NT2/D1 (cell line): ENCODE results near the gene MBP.

ENCODE experiments used
- DNase-seq: peaks from one replicate; pipeline ENCODE4 v3.0.0-alpha.2; 2011; ENCODE audit warnings: low read depth, low spot score
- H3K27me3 ChIP-seq: 2 replicates; pipeline ENCODE4 v1.6.0; 2011; ENCODE audit warnings: mild to moderate bottlenecking; ENCODE audit not compliant: insufficient read length, insufficient read depth
- H3K36me3 ChIP-seq: 2 replicates; pipeline ENCODE4 v1.6.1; 2011; ENCODE audit warnings: mild to moderate bottlenecking, low read length, mixed read lengths; ENCODE audit not compliant: insufficient read depth, insufficient read length
- H3K4me1 ChIP-seq: 2 replicates; pipeline ENCODE4 v1.5.1; 2011; ENCODE audit not compliant: insufficient read depth, insufficient read length
- H3K4me3 ChIP-seq: 2 replicates; pipeline ENCODE4 v1.5.1; 2011; ENCODE audit warnings: low read depth; ENCODE audit not compliant: insufficient read length
- H3K9ac ChIP-seq: 2 replicates; pipeline ENCODE4 v1.6.0; 2011; ENCODE audit warnings: low read depth; ENCODE audit not compliant: insufficient read length
- H3K9me3 ChIP-seq: 2 replicates; pipeline ENCODE4 v1.5.1; 2011; ENCODE audit warnings: mild to moderate bottlenecking, low read length; ENCODE audit not compliant: insufficient read depth
- SUZ12 ChIP-seq: IDR thresholded peaks from 2 replicates; pipeline ENCODE4 v1.6.1; 2011; ENCODE audit not compliant: insufficient read length, insufficient read depth; ENCODE audit errors: extremely low read depth
- YY1 ChIP-seq: IDR thresholded peaks from 2 replicates; pipeline ENCODE4 v1.6.1; 2011; ENCODE audit not compliant: insufficient read length, insufficient read depth
- ZNF274 ChIP-seq: IDR thresholded peaks from 2 replicates; pipeline ENCODE4 v1.6.1; 2011; ENCODE audit warnings: mild to moderate bottlenecking, low read depth, low read length

Gene MBP

GRCh38 chr18:77046409-77046808 is 86.2 kb downstream of the MBP start:
- Histone ChIP-seq H3K4me3 (no peak overlapping the region), H3K4me1 (no peaks in the 10 kb centered on the region), H3K9ac (no peak overlapping the region), H3K36me3 (no peaks in the 10 kb centered on the region), H3K27me3 (no peaks in the 10 kb centered on the region), H3K9me3 (no peaks in the 10 kb centered on the region)
- no peak for DNase-seq
- TF ChIP-seq SUZ12: no peak
- TF ChIP-seq ZNF274: no peak
- TF ChIP-seq YY1: no peak

GRCh38 chr18:77045677-77046076 is 86.9 kb downstream of the MBP start:
- Histone ChIP-seq H3K27me3 (no peaks in the 10 kb centered on the region), H3K9me3 (no peaks in the 10 kb centered on the region), H3K9ac (no peak overlapping the region), H3K36me3 (no peaks in the 10 kb centered on the region), H3K4me1 (no peaks in the 10 kb centered on the region), H3K4me3 (no peak overlapping the region)
- TF ChIP-seq YY1 (no peak), SUZ12 (no peak), ZNF274 (no peak)
- DNase-seq: no peak

GRCh38 chr18:77044866-77045664 is 87.5 kb downstream of the MBP start:
- TF ChIP-seq ZNF274 (no peak), YY1 (no peak), SUZ12 (no peak)
- no peak for DNase-seq
- H3K4me1 ChIP-seq: no peaks in the 10 kb centered on the region
- H3K9ac ChIP-seq: no peak overlapping the region
- H3K4me3 ChIP-seq: no peak overlapping the region
- H3K36me3 ChIP-seq: no peaks in the 10 kb centered on the region
- H3K9me3 ChIP-seq: no peaks in the 10 kb centered on the region
- H3K27me3 ChIP-seq: no peaks in the 10 kb centered on the region

GRCh38 chr18:77043541-77044280 is 88.9 kb downstream of the MBP start:
- Histone ChIP-seq H3K4me1 (no peaks in the 10 kb centered on the region), H3K9me3 (no peaks in the 10 kb centered on the region), H3K9ac (no peak overlapping the region), H3K4me3 (no peak overlapping the region), H3K27me3 (no peaks in the 10 kb centered on the region), H3K36me3 (no peaks in the 10 kb centered on the region)
- no peak for DNase-seq
- TF ChIP-seq YY1 (no peak), SUZ12 (no peak), ZNF274 (no peak)

GRCh38 chr18:77042583-77042982 is 90.0 kb downstream of the MBP start:
- Histone ChIP-seq H3K9me3 (no peaks in the 10 kb centered on the region), H3K9ac (no peak overlapping the region), H3K4me3 (no peak overlapping the region), H3K27me3 (no peaks in the 10 kb centered on the region), H3K4me1 (no peaks in the 10 kb centered on the region), H3K36me3 (no peaks in the 10 kb centered on the region)
- DNase-seq: no peak
- TF ChIP-seq YY1: no peak
- no peak for TF ChIP-seq SUZ12
- TF ChIP-seq ZNF274: no peak

- Histone ChIP-seq H3K9me3 (no peaks in the 10 kb centered on the region), H3K4me1 (no peaks in the 10 kb centered on the region), H3K9ac (no peak overlapping the region), H3K27me3 (no peaks in the 10 kb centered on the region), H3K36me3 (no peaks in the 10 kb centered on the region), H3K4me3 (no peak overlapping the region)
- DNase-seq: no peak
- TF ChIP-seq ZNF274 (no peak), YY1 (no peak), SUZ12 (no peak)
Measured at GRCh38 chr18:77039196-77040130, 93.1 kb downstream of the MBP start.
